IPS DF 6.9 (cell line): ENCODE measurements around the gene SPHKAP.
A peak's percentile ranks its signal among the peaks of the same experiment; 100 is the strongest.

Experiments
- DNase-seq: peaks from one replicate; pipeline ENCODE4 v3.0.0-alpha.2; 2013; ENCODE audit warnings: low read depth, low spot score
- H3K27ac ChIP-seq: one replicate; pipeline ENCODE4 v1.5.1; 2013; ENCODE audit warnings: low read length, control low read depth
- H3K27me3 ChIP-seq: 2 replicates; pipeline ENCODE4 v1.6.1; 2013; ENCODE audit warnings: mild to moderate bottlenecking, low read length; ENCODE audit not compliant: control insufficient read depth, insufficient read depth
- H3K36me3 ChIP-seq: 2 replicates; pipeline ENCODE4 v1.6.1; 2013; ENCODE audit warnings: low read length; ENCODE audit not compliant: control insufficient read depth, insufficient read depth
- H3K4me1 ChIP-seq: 2 replicates; pipeline ENCODE4 v1.6.1; 2013; ENCODE audit warnings: low read length; ENCODE audit not compliant: control insufficient read depth, insufficient read depth
- H3K4me3 ChIP-seq: 2 replicates; pipeline ENCODE4 v1.5.1; 2013; ENCODE audit warnings: mild to moderate bottlenecking, low read length
- H3K9me3 ChIP-seq: 2 replicates; pipeline ENCODE4 v1.6.1; 2013; ENCODE audit warnings: low read length, inconsistent platforms; ENCODE audit not compliant: control insufficient read depth, insufficient read depth
- WGBS: extraction: QIAGEN DNeasy Blood & Tissue Kit; methylation state at CpG from one replicate; pipeline ENCODE4 v1.1.7; 2013; ENCODE audit warnings: mixed read lengths, missing lambda C conversion rate; ENCODE audit not compliant: insufficient read length, insufficient coverage; 5-methylcytosine and 5-hydroxymethylcytosine counted together

SPHKAP gene

DNA sequence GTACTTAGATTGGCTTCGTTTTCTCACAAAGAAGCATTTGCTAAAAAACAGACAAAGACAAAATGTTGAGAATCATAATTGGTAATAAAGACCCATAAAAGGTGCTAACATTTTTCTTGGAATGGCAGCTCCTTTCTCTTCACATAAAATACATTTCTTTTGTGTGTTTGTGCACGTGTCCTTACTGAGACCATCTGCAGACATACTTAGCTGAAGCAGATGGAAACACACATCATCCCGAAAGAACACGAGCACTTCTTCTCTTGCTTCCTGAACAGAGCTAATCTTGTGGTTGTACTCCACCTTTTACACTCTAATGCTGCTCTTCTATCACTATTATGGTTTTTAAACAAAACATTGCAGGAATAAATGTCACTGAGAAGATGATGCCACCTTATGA is 142.5 kb downstream of the SPHKAP start:
- H3K4me3 ChIP-seq: no peak overlapping the region
- no peaks in the 10 kb centered on the region for H3K36me3 ChIP-seq
- no peaks in the 10 kb centered on the region for H3K27me3 ChIP-seq
- no peaks in the 10 kb centered on the region for H3K9me3 ChIP-seq
- WGBS: no CpG with 5 or more reads among the region's 4 CpGs
- no peak overlapping the region for H3K27ac ChIP-seq
- no peaks in the 10 kb centered on the region for H3K4me1 ChIP-seq
- DNase-seq: no peak

GRCh38 chr2:228037915-228038314 is 143.6 kb downstream of the SPHKAP start:
- no CpG with 5 or more reads among the region's 3 CpGs for WGBS
- no peak overlapping the region for H3K27ac ChIP-seq
- no peak overlapping the region for H3K4me3 ChIP-seq
- H3K4me1 ChIP-seq: no peaks in the 10 kb centered on the region
- H3K27me3 ChIP-seq: no peaks in the 10 kb centered on the region
- DNase-seq: no peak
- no peaks in the 10 kb centered on the region for H3K36me3 ChIP-seq
- H3K9me3 ChIP-seq: no peaks in the 10 kb centered on the region

DNA sequence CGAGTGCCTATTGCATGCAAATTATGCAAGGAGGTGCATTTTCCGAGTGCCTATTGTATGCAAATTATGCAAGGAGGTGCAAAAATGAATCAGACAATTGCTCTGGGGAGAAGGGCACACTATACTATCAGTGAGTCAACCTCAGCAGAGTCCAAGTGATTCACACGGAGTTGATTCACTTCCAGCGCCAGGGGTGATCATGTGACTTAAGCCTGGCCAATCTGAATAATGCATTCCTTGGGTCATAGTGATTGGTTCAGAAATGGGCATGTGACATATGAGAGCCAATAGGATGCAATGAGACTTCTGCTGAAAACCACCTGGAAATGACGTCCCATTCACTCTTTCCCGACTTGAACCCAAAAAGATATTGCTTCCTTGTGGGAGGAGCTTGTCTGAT is 157.9 kb downstream of the SPHKAP start:
- no peaks in the 10 kb centered on the region for H3K36me3 ChIP-seq
- H3K4me3 ChIP-seq: no peak overlapping the region
- H3K27me3 ChIP-seq: no peaks in the 10 kb centered on the region
- H3K4me1 ChIP-seq: no peaks in the 10 kb centered on the region
- no CpG with 5 or more reads among the region's 6 CpGs for WGBS
- DNase-seq: no peak
- H3K9me3 ChIP-seq: no peaks in the 10 kb centered on the region
- no peak overlapping the region for H3K27ac ChIP-seq

- Histone ChIP-seq H3K4me1 (no peaks in the 10 kb centered on the region), H3K36me3 (no peaks in the 10 kb centered on the region), H3K27me3 (no peaks in the 10 kb centered on the region), H3K4me3 (no peak overlapping the region), H3K27ac (no peak overlapping the region), H3K9me3 (no peaks in the 10 kb centered on the region)
- WGBS: no CpG with 5 or more reads among the region's 7 CpGs
- no peak for DNase-seq
These were observed 163.2 kb downstream of the SPHKAP start for GRCh38 chr2:228018311-228018710.

- no peaks in the 10 kb centered on the region for H3K36me3 ChIP-seq
- no CpG with 5 or more reads among the region's 14 CpGs for WGBS
- H3K4me3 ChIP-seq: no peak overlapping the region
- no peaks in the 10 kb centered on the region for H3K27me3 ChIP-seq
- no peaks in the 10 kb centered on the region for H3K9me3 ChIP-seq
- no peak overlapping the region for H3K27ac ChIP-seq
- no peak for DNase-seq
- H3K4me1 ChIP-seq: no peaks in the 10 kb centered on the region
These were observed 163.7 kb downstream of the SPHKAP start for GRCh38 chr2:228017784-228018183.

DNA sequence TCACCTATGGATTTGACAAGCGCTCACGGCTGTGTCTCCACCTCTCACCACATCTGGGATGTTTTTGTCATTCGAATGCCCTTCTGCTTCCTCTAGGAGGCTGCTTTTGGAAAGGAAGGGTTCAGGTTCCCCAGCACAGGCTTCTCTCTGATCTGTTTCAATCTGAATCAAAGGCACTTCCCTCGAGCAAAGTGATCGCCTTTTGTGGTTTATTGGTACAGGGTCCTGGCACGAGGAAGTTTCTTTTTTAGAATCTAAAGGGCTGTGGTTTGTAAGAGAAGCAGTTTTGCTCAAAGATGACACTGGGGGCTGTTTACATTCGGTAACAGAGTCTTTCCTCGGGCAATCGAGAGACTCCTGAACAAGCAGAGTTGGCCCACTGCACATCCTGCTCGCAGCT is 165.1 kb downstream of the SPHKAP start:
- no peaks in the 10 kb centered on the region for H3K4me1 ChIP-seq
- peak; percentile 20 for DNase-seq
- H3K27me3 ChIP-seq: no peaks in the 10 kb centered on the region
- no peaks in the 10 kb centered on the region for H3K9me3 ChIP-seq
- no CpG with 5 or more reads among the region's 10 CpGs for WGBS
- no peaks in the 10 kb centered on the region for H3K36me3 ChIP-seq
- H3K27ac ChIP-seq: no peak overlapping the region
- H3K4me3 ChIP-seq: no peak overlapping the region

DNA sequence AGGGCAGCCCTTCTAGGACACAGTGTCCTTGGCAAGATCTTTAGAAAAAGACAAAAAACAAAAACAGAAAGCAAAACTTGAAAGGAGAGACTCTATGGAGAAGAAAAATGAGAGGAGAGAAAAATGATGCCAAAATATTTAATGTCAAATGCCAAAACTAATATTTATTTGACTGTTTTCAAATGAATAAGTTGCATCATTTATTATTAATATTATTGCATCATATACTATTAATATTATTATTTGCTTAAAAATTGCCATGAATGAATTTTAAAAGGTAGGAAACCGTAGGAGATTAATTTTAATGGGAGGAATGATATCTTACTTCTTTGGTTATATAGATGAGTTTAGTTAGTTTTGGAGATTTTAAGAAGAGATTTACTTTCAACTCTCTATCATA is 165.7 kb downstream of the SPHKAP start:
- Histone ChIP-seq H3K4me3 (no peak overlapping the region), H3K9me3 (no peaks in the 10 kb centered on the region), H3K4me1 (no peaks in the 10 kb centered on the region), H3K36me3 (no peaks in the 10 kb centered on the region), H3K27me3 (no peaks in the 10 kb centered on the region), H3K27ac (no peak overlapping the region)
- WGBS: 100% methylated on average over 1 of the region's 1 CpG
- DNase-seq: no peak

DNA sequence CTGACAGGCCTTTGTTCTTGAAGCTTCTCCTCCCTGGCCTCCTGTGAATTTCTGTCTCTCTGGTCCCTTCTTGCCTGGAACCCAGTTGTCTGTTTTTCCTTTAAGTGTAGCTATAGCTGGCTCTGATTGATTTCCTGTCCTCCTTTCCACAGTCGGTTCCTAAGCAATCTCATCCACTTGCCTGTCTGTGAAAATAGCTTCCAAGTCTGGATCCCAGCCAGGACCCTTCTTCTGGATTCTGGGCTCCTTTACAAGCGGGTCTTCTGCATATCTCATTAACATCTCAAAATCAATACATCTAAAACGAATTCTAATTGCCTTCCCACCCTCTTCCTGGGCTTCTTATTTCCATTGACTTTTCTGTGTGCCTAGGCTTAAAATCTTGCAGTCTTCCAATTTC is 185.1 kb downstream of the SPHKAP start:
- Histone ChIP-seq H3K9me3 (no peaks in the 10 kb centered on the region), H3K27me3 (no peaks in the 10 kb centered on the region), H3K4me1 (no peaks in the 10 kb centered on the region), H3K36me3 (no peaks in the 10 kb centered on the region), H3K27ac (no peak overlapping the region), H3K4me3 (no peak overlapping the region)
- no peak for DNase-seq
- WGBS: 100% methylated on average over 1 of the region's 3 CpGs

DNA sequence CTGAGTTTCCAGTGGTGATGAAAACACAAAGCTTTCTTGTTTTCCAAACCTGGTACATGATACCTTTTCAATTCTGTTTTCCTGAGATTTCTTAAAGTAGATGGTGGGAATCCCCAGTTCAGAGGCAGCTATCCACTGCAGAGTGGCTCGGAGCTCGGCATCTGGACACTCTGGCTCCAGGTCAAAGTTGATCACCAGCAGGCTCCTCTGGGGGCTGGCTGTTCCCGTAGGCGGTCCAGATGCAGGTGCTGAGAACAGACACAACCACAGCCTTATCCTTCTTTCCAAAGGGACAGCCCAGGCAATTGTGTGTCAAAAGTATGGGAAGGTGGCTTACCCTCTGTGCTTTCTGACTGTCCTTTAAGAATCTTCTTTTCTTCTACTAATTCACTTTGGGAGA is 190.6 kb downstream of the SPHKAP start:
- DNase-seq: no peak
- H3K4me1 ChIP-seq: no peaks in the 10 kb centered on the region
- H3K27ac ChIP-seq: no peak overlapping the region
- no peaks in the 10 kb centered on the region for H3K9me3 ChIP-seq
- H3K4me3 ChIP-seq: no peak overlapping the region
- WGBS: no CpG with 5 or more reads among the region's 4 CpGs
- no peaks in the 10 kb centered on the region for H3K36me3 ChIP-seq
- H3K27me3 ChIP-seq: no peaks in the 10 kb centered on the region

DNA sequence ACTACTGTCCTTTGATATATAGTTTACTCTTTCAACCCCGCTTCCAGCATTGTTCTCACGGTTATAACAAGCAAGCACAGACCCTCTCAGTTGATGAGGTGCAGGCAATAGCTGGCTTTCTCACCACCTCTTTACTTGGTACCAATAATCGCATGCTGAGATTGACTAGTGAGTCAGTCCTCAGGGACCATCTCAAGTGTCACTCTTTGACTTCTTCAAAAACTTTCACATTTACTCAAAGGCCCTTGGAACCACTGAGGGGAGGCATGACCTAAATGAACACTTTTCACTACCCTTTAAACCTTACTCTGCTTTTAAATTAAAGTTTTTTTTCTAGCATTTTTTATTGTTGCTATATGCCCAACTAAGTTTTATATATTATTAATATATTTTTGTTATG is 208.2 kb downstream of the SPHKAP start:
- DNase-seq: no peak
- Histone ChIP-seq H3K9me3 (no peaks in the 10 kb centered on the region), H3K36me3 (no peaks in the 10 kb centered on the region), H3K4me1 (no peaks in the 10 kb centered on the region), H3K27me3 (no peaks in the 10 kb centered on the region), H3K27ac (no peak overlapping the region), H3K4me3 (no peak overlapping the region)
- no CpG with 5 or more reads among the region's 3 CpGs for whole genome bisulfite sequencing

- H3K4me1 ChIP-seq: no peaks in the 10 kb centered on the region
- H3K27ac ChIP-seq: no peak overlapping the region
- no CpG with 5 or more reads among the region's 7 CpGs for WGBS
- H3K36me3 ChIP-seq: no peaks in the 10 kb centered on the region
- H3K9me3 ChIP-seq: no peaks in the 10 kb centered on the region
- no peak for DNase-seq
- no peak overlapping the region for H3K4me3 ChIP-seq
- no peaks in the 10 kb centered on the region for H3K27me3 ChIP-seq
These were observed 209.8 kb downstream of the SPHKAP start for GRCh38 chr2:227971619-227972230.
